ENCODE measurements around the gene NTM.

- TF ChIP-seq CTCF (IDR thresholded peaks at IDR 0.05 in 8 of 11, conservative IDR thresholded peaks at IDR 0.05 in 3 of 11) (no peak), POLR2AphosphoS5 (IDR thresholded peaks at IDR 0.05) (no peak)
Observed at GRCh38 chr11:132244846-132245245, 874.4 kb downstream of the NTM start.

All from spleen (tissue), 7 donors.